Activated T-helper 2 cell treated with anti-CD3 and anti-CD28 coated beads, Interferon-gamma antibody, Interleukin-2, Interleukin-4, amounts not matched to agents 10 μg/mL and 5 μg/mL and 100 μg/mL, durations not matched to agents 14 hours and 24 hours and 36 hours (primary cell): ENCODE results near the gene BMPER. TPM values are rescaled to one million over a fixed set of nuclear protein-coding genes. Genes with fewer than 3 reads are reported as not detected.

Experiments used
- DNase-seq: peaks from one replicate; pipeline ENCODE4 v3.0.0; 2021; ENCODE audit warnings: low spot score
- H3K27ac Mint-ChIP-seq: one replicate; pipeline ENCODE4 v1.8.0; 2021; ENCODE audit warnings: mixed read lengths
- H3K27me3 Mint-ChIP-seq: one replicate; pipeline ENCODE4 v1.8.0; 2021; ENCODE audit warnings: low read depth, mixed read lengths
- H3K36me3 Mint-ChIP-seq: one replicate; pipeline ENCODE4 v1.8.0; 2021; ENCODE audit warnings: low read depth, mixed read lengths
- H3K4me1 Mint-ChIP-seq: one replicate; pipeline ENCODE4 v1.8.0; 2021; ENCODE audit warnings: low read depth, mixed read lengths
- H3K4me3 Mint-ChIP-seq: one replicate; pipeline ENCODE4 v1.8.0; 2021; ENCODE audit warnings: low read depth, mild to moderate bottlenecking, moderate library complexity, mixed read lengths
- H3K9me3 Mint-ChIP-seq: one replicate; pipeline ENCODE4 v1.8.0; 2021; ENCODE audit warnings: mixed read lengths
- intact Hi-C: fragments of 100-400 bp; cut with micrococcal nuclease; formaldehyde crosslinking; loops from one replicate; pipeline ENCODE4 v1.15.1; 2023
- total RNA-seq: library from RNA; stranded (reverse); gene quantifications from 2 replicates; pipeline ENCODE4 v1.2.3, GENCODE V29; 2022

The BMPER gene
- total RNA-seq, 1 donor from 2014 or later = not detected

DNA sequence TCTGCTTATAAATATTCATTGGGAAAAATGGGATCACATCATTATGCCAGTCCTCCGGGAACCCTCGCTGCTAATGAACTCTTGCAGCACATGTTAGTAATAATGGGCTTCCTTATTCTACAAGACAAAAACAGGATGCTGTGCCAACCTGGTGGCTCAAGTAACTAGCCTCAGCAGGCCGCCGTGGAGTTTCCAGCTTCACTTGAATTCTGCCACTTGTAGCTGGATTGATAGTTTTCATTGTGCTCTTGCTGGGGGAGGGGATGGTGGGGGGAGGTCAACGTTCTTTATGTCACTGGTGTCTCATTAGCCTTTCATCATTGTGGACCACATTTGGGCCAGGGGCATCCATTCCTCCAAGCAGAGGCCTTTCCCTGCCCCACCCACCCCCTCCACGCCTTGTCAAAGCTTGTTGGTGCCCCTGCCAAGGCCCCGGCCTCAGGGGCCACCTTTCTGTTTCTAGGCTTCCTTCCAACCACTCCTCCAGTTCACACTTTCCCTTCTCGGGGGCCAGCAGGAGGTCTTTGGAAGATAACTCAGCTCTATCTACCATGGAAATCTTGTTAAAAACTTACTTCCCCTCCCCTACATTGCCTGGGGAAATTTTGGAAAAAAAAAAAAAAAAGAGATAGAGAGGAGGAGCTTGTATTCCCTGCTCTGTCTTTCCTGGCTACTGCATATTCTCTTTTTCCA lies 153.9 kb downstream of the BMPER start:
- no peaks in the 10 kb centered on the region for H3K27me3 Mint-ChIP-seq
- no peaks in the 10 kb centered on the region for H3K4me1 Mint-ChIP-seq
- H3K9me3 Mint-ChIP-seq = no peaks in the 10 kb centered on the region
- no peak overlapping the region for H3K27ac Mint-ChIP-seq
- H3K36me3 Mint-ChIP-seq = no peaks in the 10 kb centered on the region
- DNase-seq = no peak
- intact Hi-C loops = no loop called here
- H3K4me3 Mint-ChIP-seq = no peak overlapping the region

DNA sequence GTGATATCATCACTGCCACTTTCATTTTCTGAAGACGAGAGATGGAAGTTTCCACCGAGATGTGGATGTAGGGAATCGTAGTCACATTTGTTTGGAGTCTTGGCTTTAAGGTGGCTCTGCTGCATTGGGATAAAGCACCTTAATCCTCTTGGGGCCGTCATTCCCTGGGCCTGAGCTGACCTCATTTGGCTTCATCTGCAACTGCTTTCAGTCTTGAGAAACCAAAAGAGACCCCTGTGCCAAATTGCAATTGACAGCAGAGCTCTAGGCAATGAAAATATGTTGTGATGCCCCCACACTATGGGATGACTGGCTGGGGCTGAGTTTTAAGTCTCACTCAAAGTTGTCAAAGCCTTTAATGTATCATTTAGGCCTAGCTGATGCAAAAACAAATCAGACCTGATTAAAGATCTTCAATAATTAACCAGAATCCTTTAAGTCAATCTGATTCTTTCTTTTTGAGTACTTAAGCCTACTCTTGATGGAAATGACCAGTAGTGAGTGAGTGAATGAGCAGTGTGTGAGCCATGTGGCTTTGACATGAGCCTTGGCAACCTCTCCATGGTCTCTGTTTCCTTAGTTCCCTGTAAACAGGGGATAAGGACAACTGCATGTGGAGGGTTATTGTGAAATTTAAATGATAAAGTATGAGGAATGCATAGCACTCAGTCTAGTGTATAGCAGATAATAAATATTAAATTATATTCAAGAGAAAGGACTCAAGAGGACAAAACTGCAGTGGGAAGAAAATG lies 155.0 kb downstream of the BMPER start:
- H3K36me3 Mint-ChIP-seq = no peaks in the 10 kb centered on the region

DNA sequence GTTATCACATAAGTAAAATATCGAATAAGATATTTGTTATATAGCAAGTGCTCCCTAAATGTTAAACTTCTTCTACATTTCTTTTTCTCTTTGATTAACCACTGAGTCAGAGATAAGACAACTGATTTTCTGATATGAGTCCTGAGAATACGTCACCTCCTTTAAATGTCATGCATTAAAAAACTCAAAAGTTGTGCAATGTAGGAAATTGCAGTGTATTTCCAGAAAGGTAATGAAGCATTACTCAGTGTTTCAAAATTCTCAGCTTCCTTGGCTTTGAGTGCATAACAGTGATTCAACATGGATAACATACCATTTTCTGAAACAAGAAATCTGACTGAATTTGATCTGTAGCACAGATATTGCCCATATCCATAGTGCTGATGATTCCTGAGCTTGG lies 155.8 kb downstream of the BMPER start:
- intact Hi-C loops = no loop called here
- Mint-ChIP-seq H3K27me3 (no peaks in the 10 kb centered on the region), H3K36me3 (no peaks in the 10 kb centered on the region), H3K9me3 (no peaks in the 10 kb centered on the region), H3K4me1 (no peaks in the 10 kb centered on the region), H3K4me3 (no peak overlapping the region), H3K27ac (no peak overlapping the region)
- DNase-seq = no peak

More for the DNA sequence above, 155.0 kb downstream of the BMPER start:
- Mint-ChIP-seq H3K27ac (no peak overlapping the region), H3K4me3 (no peak overlapping the region), H3K4me1 (no peaks in the 10 kb centered on the region), H3K9me3 (no peaks in the 10 kb centered on the region), H3K27me3 (no peaks in the 10 kb centered on the region)
- DNase-seq = no peak
- intact Hi-C loops = no loop called here

DNA sequence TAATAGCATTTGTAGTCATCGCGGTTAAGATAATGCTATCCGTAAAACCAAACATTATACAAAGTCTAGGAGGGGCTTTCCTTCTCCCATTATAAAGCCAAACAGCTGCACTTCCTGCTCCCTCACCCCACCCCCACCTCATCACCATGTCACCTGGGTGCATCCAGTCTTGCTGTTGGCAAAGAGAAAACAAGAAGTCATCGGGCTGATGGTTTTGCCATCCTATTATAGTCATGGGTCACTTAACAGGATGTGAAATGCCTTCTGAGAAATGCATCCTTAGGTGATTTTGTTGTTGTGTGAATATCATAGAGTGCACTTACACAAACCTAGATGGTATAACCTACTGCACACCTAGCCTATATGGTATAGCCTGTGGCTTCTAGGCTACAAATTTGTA lies 157.0 kb downstream of the BMPER start:
- DNase-seq = no peak
- Mint-ChIP-seq H3K4me1 (no peaks in the 10 kb centered on the region), H3K36me3 (no peaks in the 10 kb centered on the region), H3K9me3 (no peaks in the 10 kb centered on the region), H3K4me3 (no peak overlapping the region), H3K27ac (no peak overlapping the region), H3K27me3 (no peaks in the 10 kb centered on the region)
- intact Hi-C loops = no loop called here

DNA sequence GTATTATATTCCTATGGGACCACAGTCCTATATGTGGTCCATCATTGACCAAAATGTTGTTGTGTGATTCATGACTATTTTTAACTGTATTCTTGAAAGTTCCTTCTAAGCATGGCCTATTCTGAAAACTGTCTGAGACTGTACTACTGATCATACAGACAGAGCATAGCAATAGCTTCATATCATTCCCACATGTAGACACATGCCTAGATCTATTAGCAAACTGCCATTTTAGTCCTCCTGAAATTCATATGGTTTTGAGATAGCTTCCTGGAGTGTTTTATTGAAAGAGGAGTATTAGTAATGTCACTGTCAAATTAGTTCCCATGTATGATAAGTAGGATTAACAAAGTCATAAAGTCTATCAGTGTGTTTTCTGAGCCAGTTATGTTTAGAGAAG lies 157.5 kb downstream of the BMPER start:
- Mint-ChIP-seq H3K27me3 (no peaks in the 10 kb centered on the region), H3K4me1 (no peaks in the 10 kb centered on the region), H3K4me3 (no peak overlapping the region), H3K36me3 (no peaks in the 10 kb centered on the region), H3K27ac (no peak overlapping the region), H3K9me3 (no peaks in the 10 kb centered on the region)
- DNase-seq = no peak
- intact Hi-C loops = no loop called here

DNA sequence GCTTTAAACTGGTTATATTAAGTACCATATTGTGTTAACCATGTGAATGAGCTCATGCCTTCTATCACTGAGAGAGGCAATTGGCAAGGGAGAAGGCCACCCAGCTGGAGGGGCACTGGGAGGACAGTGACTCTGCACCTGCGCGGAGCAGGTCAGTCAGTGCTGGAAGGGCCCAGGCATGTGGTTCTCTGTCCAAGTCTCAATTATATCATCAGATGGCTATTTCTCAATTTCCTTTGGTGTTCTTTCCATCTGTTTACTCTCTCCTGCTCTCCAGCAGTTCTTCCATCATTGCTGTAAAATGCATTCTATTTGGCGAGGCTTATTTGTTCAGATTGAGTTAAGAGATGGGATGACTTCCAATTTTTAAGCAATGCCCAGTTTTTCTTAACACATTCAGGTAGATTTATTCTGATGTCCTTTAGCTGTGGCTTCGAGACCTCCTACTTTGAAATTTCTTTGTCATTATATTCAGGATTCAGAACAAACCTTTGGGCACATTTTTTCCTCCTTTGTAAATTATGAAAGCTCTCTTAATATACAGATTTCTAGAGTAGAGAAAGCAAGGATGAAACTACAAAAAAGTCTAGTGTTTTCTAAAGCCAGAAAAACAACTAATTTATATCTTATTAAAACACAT lies 159.3 kb downstream of the BMPER start:
- Mint-ChIP-seq H3K36me3 (no peaks in the 10 kb centered on the region), H3K4me3 (no peak overlapping the region), H3K9me3 (no peaks in the 10 kb centered on the region), H3K27ac (no peak overlapping the region), H3K27me3 (no peaks in the 10 kb centered on the region), H3K4me1 (no peaks in the 10 kb centered on the region)
- intact Hi-C loops = no loop called here
- no peak for DNase-seq

DNA sequence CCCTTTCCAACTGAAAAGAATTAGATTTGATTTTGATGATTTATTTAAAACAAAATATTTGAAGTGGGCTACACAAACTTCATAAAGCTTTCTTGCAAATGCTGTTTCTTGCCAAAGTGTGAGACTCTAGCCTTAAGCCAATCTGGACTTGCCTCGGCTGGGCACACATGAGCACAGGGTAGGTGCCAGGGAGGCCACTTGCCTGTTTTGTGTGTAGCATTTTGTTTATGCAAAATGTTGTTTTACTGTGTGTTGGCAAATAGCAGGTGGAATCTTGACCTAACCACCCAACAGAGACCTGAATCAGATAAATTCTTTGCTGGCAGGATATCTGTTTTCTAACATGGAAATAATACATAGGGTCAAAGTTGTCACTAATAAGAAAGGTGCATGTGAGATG lies 161.1 kb downstream of the BMPER start:
- intact Hi-C loops = no loop called here
- Mint-ChIP-seq H3K4me1 (no peaks in the 10 kb centered on the region), H3K4me3 (no peak overlapping the region), H3K27me3 (no peaks in the 10 kb centered on the region), H3K9me3 (no peaks in the 10 kb centered on the region), H3K27ac (no peak overlapping the region), H3K36me3 (no peaks in the 10 kb centered on the region)
- no peak for DNase-seq

DNA sequence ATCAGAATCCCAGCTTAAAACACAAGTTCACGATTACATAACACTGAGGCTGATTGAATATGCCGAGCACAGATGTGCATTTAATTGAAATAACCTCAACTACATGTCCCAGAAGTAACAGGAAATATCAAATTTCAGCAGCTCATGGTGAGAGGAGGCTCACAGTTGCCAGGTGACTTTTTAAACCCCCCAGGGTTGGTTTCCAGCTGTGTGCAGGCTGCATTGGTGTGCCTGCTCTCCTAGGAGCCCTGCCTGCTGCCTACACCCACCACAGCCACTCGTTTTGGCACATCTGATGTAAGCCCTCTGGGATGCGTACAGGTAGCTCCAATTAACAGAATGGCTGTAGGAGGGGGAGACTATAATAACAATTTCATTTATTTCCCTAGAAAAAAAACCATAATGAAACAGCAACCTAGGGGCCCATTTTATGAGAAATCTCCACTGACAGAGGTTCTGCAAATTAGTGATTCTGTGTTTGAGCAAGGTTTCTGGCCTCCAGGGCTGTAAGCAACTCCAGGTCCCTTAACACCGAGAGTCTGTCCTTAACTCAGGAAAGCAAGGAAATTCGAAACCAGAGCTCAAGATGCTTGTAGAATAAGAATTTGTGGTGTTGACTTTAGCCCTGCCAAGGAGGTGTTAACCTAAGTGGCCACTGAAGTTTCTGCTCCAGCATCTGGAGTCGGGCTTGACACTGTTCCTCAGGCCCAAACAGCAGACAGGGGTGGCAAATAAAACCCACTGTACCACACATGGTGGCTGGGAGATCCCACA lies 161.9 kb downstream of the BMPER start:
- DNase-seq = no peak
- no peaks in the 10 kb centered on the region for H3K36me3 Mint-ChIP-seq
- no peaks in the 10 kb centered on the region for H3K4me1 Mint-ChIP-seq
- H3K4me3 Mint-ChIP-seq = no peak overlapping the region
- no peaks in the 10 kb centered on the region for H3K27me3 Mint-ChIP-seq
- no peaks in the 10 kb centered on the region for H3K9me3 Mint-ChIP-seq
- intact Hi-C loops = no loop called here
- no peak overlapping the region for H3K27ac Mint-ChIP-seq

DNA sequence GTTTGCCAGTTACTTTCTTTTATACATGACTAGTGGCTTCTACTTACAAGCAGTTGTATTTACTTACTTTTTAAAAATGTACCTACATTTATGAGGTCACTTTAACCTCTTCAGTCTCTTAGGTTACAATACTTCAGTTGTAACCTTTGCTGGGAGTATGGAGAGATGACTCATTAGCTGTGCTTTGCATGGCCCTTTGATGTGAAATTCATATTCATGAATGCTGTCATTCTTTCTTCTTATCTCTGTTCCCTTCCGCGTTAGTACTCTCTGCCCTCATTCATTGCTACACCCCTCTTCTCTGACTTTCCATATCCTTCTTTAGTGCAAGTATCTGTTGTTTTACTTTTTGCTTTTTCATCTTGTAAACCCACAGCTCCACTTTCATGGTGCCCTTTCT lies 164.3 kb downstream of the BMPER start:
- no peaks in the 10 kb centered on the region for H3K4me1 Mint-ChIP-seq
- DNase-seq = no peak
- no peak overlapping the region for H3K27ac Mint-ChIP-seq
- intact Hi-C loops = no loop called here
- H3K36me3 Mint-ChIP-seq = no peaks in the 10 kb centered on the region
- no peaks in the 10 kb centered on the region for H3K27me3 Mint-ChIP-seq
- H3K9me3 Mint-ChIP-seq = no peaks in the 10 kb centered on the region
- H3K4me3 Mint-ChIP-seq = no peak overlapping the region

DNA sequence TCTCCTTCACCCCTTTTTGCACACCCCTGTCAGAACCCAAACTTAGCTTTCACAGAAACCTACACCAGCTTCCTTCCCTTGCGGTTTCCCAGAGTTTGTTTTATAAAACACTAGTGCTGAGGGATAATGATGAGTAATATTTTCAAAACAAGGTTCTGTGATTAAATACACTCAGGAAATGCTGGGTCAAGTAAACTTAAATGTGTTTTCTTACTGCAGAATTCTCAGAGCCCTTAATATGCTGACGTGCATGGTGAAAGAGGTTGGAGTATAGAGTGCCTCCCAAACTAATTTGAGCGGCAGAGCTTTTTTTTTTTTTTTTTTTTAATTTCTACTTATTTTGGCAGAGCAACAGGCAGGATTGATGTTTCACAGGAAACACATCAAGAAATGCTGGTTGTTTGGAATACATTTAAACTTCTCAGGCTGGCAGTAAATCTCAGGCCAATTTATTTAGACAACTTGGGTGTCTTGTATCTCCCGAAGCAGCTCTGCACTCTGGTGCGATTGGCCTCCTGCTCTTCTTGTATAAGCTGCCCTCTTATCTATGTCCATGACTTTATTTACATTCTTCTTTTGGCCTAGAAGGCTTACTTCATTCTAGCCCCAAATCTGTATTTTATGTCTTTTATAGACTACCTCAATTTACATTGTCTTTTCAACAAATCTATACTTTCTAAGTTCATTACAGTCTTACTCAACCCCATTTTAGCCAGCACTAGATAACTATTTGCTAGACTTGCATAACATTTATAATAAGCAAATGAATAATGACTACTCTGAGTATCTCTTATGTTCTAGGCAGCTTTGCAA lies 165.4 kb downstream of the BMPER start:
- intact Hi-C loops = no loop called here
- Mint-ChIP-seq H3K27me3 (no peaks in the 10 kb centered on the region), H3K36me3 (no peaks in the 10 kb centered on the region), H3K9me3 (no peaks in the 10 kb centered on the region), H3K27ac (no peak overlapping the region), H3K4me1 (no peaks in the 10 kb centered on the region), H3K4me3 (no peak overlapping the region)
- no peak for DNase-seq

DNA sequence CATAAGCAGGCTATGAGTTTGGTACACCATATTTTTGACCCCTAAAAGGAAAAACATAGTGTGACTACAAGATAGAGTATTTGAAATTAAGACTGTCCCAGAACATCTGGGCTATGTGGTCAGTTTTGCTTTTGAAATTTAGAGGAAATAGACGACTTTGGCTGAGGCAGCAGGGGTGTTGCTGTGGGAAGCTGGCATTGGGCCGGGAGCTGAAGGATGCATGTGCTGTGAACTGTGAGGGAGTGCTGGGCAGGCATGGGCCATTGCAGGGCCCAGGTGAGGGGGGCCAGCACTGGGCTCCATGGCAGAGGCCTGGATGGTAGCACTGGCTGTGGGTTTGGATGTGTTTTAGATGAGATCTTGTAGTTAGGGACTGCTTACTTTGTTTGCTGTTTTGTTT lies 168.3 kb downstream of the BMPER start:
- Mint-ChIP-seq H3K27me3 (no peaks in the 10 kb centered on the region), H3K36me3 (no peaks in the 10 kb centered on the region), H3K4me1 (no peaks in the 10 kb centered on the region), H3K4me3 (no peak overlapping the region), H3K27ac (no peak overlapping the region), H3K9me3 (no peaks in the 10 kb centered on the region)
- no peak for DNase-seq
- intact Hi-C loops = no loop called here

DNA sequence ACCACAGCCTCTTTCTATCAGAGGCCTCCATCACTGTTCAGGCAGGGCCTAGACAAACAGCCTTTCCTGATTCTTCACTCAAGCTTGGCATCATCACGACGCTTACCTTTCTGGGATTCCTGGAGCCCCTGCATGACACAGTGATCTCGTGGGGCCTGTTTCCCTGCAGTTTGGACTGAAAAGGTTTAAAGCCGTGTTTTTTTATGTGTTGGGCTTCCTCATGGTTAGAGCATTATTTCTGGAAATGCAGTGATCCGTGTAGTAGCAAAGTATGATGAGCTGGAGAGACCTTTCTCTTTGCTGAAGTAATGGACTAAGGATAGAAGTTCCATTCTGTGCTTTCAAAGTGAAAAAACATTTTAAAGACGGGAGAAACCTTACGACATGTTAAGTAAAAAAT lies 169.1 kb downstream of the BMPER start:
- Mint-ChIP-seq H3K9me3 (no peaks in the 10 kb centered on the region), H3K4me3 (no peak overlapping the region), H3K27me3 (no peaks in the 10 kb centered on the region), H3K36me3 (no peaks in the 10 kb centered on the region), H3K4me1 (no peaks in the 10 kb centered on the region), H3K27ac (no peak overlapping the region)
- intact Hi-C loops = no loop called here
- no peak for DNase-seq
